Loucy (cell line): Measurements from ENCODE around the gene RAD51B.
A peak's percentile ranks its signal among the peaks of the same experiment; 100 is the strongest.

Experiments
- H2AFZ ChIP-seq: fragments of 200-600 bp; sonication (generic); 2 replicates; pipeline ENCODE4 v1.6.0; 2016; ENCODE audit warnings: antibody characterized with exemption, mild to moderate bottlenecking, low read length, moderate library complexity
- H3F3A ChIP-seq: fragments of 200-600 bp; 2 replicates; pipeline ENCODE4 v1.6.0; 2016; ENCODE audit warnings: antibody characterized with exemption, low read depth, mild to moderate bottlenecking
- H3K27me3 ChIP-seq: fragments of 200-600 bp; sonication (generic); 2 replicates; pipeline ENCODE4 v1.6.1; 2014; ENCODE audit warnings: low read length, mild to moderate bottlenecking; ENCODE audit not compliant: insufficient read depth, poor library complexity, severe bottlenecking
- H3K36me3 ChIP-seq: fragments of 200-600 bp; sonication (generic); 2 replicates; pipeline ENCODE4 v1.6.1; 2016; ENCODE audit warnings: low read length; ENCODE audit not compliant: insufficient read depth
- H3K4me1 ChIP-seq: fragments of 200-600 bp; sonication (generic); 2 replicates; pipeline ENCODE4 v1.5.1; 2014; ENCODE audit warnings: low read length, mild to moderate bottlenecking; ENCODE audit not compliant: insufficient read depth, poor library complexity, severe bottlenecking
- H3K4me2 ChIP-seq: fragments of 200-600 bp; sonication (generic); 2 replicates; pipeline ENCODE4 v1.6.0; 2014; ENCODE audit warnings: antibody characterized with exemption, low read length, low read depth, mild to moderate bottlenecking; ENCODE audit not compliant: poor library complexity, severe bottlenecking
- H3K4me3 ChIP-seq: fragments of 200-600 bp; sonication (generic); 2 replicates; pipeline ENCODE4 v1.5.1; 2014; ENCODE audit warnings: low read length, mild to moderate bottlenecking, mixed read lengths; ENCODE audit not compliant: poor library complexity, severe bottlenecking
- H3K79me2 ChIP-seq: fragments of 200-600 bp; sonication (generic); 2 replicates; pipeline ENCODE4 v1.6.1; 2014; ENCODE audit warnings: low read length; ENCODE audit not compliant: insufficient read depth
- H3K9ac ChIP-seq: fragments of 200-600 bp; sonication (generic); 2 replicates; pipeline ENCODE4 v1.6.0; 2014; ENCODE audit warnings: mild to moderate bottlenecking, low read depth, low read length, moderate library complexity; ENCODE audit not compliant: poor library complexity, severe bottlenecking
- H3K9me2 ChIP-seq: fragments of 200-600 bp; sonication (generic); replicated peaks from 2 replicates; pipeline ENCODE4 v1.6.1; 2016; ENCODE audit warnings: low read depth, low read length, mixed read lengths
- H3K9me3 ChIP-seq: fragments of 200-600 bp; sonication (generic); 2 replicates; pipeline ENCODE4 v1.6.1; 2014; ENCODE audit warnings: mild to moderate bottlenecking, antibody characterized with exemption, low read length, low read depth; ENCODE audit not compliant: insufficient read depth
- H4K20me1 ChIP-seq: fragments of 200-600 bp; sonication (generic); 2 replicates; pipeline ENCODE4 v1.6.0; 2014; ENCODE audit warnings: antibody characterized with exemption, low read length, mild to moderate bottlenecking; ENCODE audit not compliant: insufficient read depth, poor library complexity, severe bottlenecking
- EZH2phosphoT487 ChIP-seq: fragments of 200-600 bp; IDR thresholded peaks from 2 replicates; pipeline ENCODE4 v1.6.1; 2018; ENCODE audit warnings: antibody characterized with exemption, mild to moderate bottlenecking, moderate library complexity, borderline replicate concordance
- TF ChIP-seq, protein P1 (sequence below): fragments of 200-600 bp; sonication (generic); conservative IDR thresholded peaks from 2 replicates; pipeline ENCODE4 v1.5.1; 2014; ENCODE audit warnings: mild to moderate bottlenecking, antibody characterized with exemption, low read length

The RAD51B gene

DNA sequence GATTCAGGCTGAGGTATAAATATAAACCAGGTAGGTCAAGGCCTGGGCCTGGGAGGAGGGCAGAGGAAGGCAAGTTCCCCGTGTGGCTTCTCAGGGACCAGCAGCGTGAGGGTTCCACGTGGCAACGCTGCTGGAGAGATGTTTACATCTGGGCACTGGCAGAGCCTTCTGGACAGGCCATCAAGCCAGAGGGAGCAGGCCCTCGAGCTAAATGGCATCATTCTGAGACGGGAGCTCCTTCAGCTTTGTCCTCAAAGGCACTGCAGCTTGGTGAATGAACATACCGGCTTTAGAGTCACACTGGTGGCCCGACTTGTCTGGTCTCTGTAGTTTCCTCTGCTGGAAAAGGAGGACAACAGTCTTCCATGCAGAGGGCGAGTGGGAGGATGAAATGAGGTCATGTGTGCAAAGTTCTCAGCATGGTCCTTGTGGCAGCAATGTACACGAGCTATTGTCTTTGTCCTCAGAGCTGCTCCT is 742.0 kb downstream of the RAD51B start:
- Histone ChIP-seq H3K9ac (peak overlapping the region; percentile 60), H3K79me2 (no peaks in the 10 kb centered on the region), H3K36me3 (no peaks in the 10 kb centered on the region), H3K27me3 (no peaks in the 10 kb centered on the region), H3F3A (peaks cover 5% of the 10 kb centered on the region; the same call in 1 of the 2 replicates), H4K20me1 (no peaks in the 10 kb centered on the region), H3K4me1 (peaks cover 76% of the 10 kb centered on the region), H3K9me2 (no peaks in the 10 kb centered on the region), H3K9me3 (no peaks in the 10 kb centered on the region), H3K4me3 (no peak overlapping the region), H2AFZ (no peak overlapping the region), H3K4me2 (no peak overlapping the region)
- no peak for TF ChIP-seq EZH2phosphoT487
- TF ChIP-seq, protein P1, sequence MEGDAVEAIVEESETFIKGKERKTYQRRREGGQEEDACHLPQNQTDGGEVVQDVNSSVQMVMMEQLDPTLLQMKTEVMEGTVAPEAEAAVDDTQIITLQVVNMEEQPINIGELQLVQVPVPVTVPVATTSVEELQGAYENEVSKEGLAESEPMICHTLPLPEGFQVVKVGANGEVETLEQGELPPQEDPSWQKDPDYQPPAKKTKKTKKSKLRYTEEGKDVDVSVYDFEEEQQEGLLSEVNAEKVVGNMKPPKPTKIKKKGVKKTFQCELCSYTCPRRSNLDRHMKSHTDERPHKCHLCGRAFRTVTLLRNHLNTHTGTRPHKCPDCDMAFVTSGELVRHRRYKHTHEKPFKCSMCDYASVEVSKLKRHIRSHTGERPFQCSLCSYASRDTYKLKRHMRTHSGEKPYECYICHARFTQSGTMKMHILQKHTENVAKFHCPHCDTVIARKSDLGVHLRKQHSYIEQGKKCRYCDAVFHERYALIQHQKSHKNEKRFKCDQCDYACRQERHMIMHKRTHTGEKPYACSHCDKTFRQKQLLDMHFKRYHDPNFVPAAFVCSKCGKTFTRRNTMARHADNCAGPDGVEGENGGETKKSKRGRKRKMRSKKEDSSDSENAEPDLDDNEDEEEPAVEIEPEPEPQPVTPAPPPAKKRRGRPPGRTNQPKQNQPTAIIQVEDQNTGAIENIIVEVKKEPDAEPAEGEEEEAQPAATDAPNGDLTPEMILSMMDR = no peak

DNA sequence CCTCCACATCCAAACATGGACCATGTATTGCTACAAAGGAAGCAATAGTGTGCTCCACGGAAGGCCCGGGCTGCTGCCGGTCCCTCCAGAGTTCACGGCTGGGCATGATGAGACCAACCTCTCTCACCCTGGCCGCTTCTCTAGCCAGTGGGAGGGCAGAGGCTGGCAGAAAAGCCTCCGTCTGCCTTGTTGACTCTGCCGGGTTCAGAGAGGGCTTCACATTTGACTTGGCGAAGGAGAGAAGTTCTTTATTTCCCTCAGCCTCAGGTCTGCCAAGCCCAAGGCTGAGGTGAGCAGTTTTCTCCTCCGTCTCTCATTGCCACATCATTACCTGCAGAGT is 743.3 kb downstream of the RAD51B start:
- peaks cover 5% of the 10 kb centered on the region; the same call in 1 of the 2 replicates for H3F3A ChIP-seq

DNA sequence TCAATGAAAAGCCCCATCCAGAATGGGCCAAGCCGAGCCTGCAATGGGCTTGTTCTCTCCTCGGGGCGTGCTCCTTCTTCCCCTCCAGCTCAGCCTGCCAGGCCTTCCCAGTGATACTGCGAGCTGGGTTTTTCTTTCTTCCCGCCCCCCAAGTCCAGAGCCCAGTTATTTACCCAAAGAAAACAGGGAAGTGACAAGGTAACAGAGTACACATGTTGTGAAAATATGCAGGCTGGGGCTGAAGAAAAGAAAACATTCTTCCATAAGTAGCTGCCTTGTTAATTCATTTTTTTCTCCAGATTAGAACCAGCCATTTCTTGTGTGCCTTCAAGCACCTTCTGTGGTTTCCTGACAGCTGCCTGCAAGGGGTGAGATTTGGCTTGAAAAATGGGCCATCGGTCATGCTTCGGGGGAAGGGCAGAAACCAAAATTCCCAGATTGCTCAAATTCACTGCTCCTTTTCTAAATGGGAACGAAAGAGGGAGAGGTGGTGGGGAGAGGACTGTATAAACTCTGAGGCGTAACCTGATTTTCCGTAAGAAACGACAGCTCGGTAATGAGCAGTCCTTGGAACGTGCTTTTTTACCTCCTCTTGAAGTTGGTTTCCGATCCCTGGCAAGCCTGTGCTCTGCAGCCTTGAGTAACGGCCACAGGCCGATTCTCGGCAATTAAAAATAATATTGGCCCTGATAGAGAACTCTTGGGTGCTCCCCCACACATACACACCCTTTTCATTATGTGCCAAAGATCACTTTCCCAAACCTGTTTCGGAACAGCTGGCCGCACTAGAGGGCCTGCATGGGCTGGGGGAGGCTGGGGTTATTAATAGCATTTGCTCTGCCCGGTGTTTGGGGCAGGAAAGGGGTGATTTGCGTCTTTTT is 743.9 kb downstream of the RAD51B start:
- Histone ChIP-seq H3K9me3 (no peaks in the 10 kb centered on the region), H4K20me1 (no peaks in the 10 kb centered on the region), H2AFZ (no peak overlapping the region), H3K36me3 (no peaks in the 10 kb centered on the region), H3F3A (peaks cover 5% of the 10 kb centered on the region; the same call in 1 of the 2 replicates), H3K9ac (peak overlapping the region; percentile 60), H3K27me3 (no peaks in the 10 kb centered on the region), H3K4me3 (peak overlapping the region; percentile 54), H3K4me2 (peak overlapping the region; percentile 74), H3K4me1 (peaks cover 57% of the 10 kb centered on the region), H3K9me2 (no peaks in the 10 kb centered on the region), H3K79me2 (no peaks in the 10 kb centered on the region)
- TF ChIP-seq, protein P1 = no peak
- no peak for TF ChIP-seq EZH2phosphoT487

More for the DNA sequence above, 743.3 kb downstream of the RAD51B start:
- Histone ChIP-seq H2AFZ (no peak overlapping the region), H3K36me3 (no peaks in the 10 kb centered on the region), H3K4me3 (peak overlapping the region; percentile 54), H3K9me3 (no peaks in the 10 kb centered on the region), H3K9me2 (no peaks in the 10 kb centered on the region), H3K27me3 (no peaks in the 10 kb centered on the region), H3K4me1 (peaks cover 64% of the 10 kb centered on the region), H3K9ac (peak overlapping the region; percentile 60), H3K4me2 (peak overlapping the region; percentile 74), H4K20me1 (no peaks in the 10 kb centered on the region), H3K79me2 (no peaks in the 10 kb centered on the region)
- no peak for TF ChIP-seq EZH2phosphoT487
- TF ChIP-seq, protein P1 = no peak
